HG03103 (cell line): ENCODE data around the gene FHAD1.
A peak's percentile ranks its signal among the peaks of the same experiment; 100 is the strongest.

Experiments used
- ATAC-seq: cut with Tn5 transposase; IDR thresholded peaks from one replicate; pipeline ENCODE4 v1.9.1; 2021; ENCODE audit warnings: low read depth; ENCODE audit not compliant: unreplicated experiment

FHAD1 gene

GRCh38 chr1:15410223-15410883 is 163.3 kb downstream of the FHAD1 start:
- no peak for ATAC-seq

- no peak for ATAC-seq
These were observed 163.8 kb downstream of the FHAD1 start for GRCh38 chr1:15410884-15411245.

- ATAC-seq: peak; percentile 44
These were observed 164.6 kb downstream of the FHAD1 start for GRCh38 chr1:15411593-15412137.

GRCh38 chr1:15412175-15412800 is 165.3 kb downstream of the FHAD1 start:
- no peak for ATAC-seq

GRCh38 chr1:15412843-15413242 is 165.8 kb downstream of the FHAD1 start:
- no peak for ATAC-seq

- ATAC-seq: no peak
These were observed 166.8 kb downstream of the FHAD1 start for GRCh38 chr1:15413563-15414444.

- ATAC-seq: no peak
These were observed 167.5 kb downstream of the FHAD1 start for GRCh38 chr1:15414445-15414983.

GRCh38 chr1:15417059-15417934 is 170.3 kb downstream of the FHAD1 start:
- ATAC-seq: peak; percentile 42

- no peak for ATAC-seq
These were observed 171.9 kb downstream of the FHAD1 start for GRCh38 chr1:15418806-15419515.

- ATAC-seq: no peak
These were observed 173.9 kb downstream of the FHAD1 start for GRCh38 chr1:15420853-15421465.

- ATAC-seq: no peak
These were observed 175.8 kb downstream of the FHAD1 start for GRCh38 chr1:15422871-15423270.

GRCh38 chr1:15423355-15424077 is 176.5 kb downstream of the FHAD1 start:
- ATAC-seq: no peak

- ATAC-seq: no peak
These were observed 177.2 kb downstream of the FHAD1 start for GRCh38 chr1:15424146-15424667.

- ATAC-seq: no peak
These were observed 178.0 kb downstream of the FHAD1 start for GRCh38 chr1:15424981-15425380.

GRCh38 chr1:15425521-15425920 is 178.5 kb downstream of the FHAD1 start:
- no peak for ATAC-seq

GRCh38 chr1:15425958-15426357 is 178.9 kb downstream of the FHAD1 start:
- ATAC-seq: no peak

- ATAC-seq: no peak
These were observed 179.7 kb downstream of the FHAD1 start for GRCh38 chr1:15426492-15427279.
